ENCODE data around the gene HFE. TPM values are rescaled to one million over a fixed set of nuclear protein-coding genes. Genes with fewer than 3 reads are reported as not detected.
A peak's percentile ranks its signal among the peaks of the same experiment; 100 is the strongest.

Gene HFE
- total and polyA plus RNA-seq, 2 of the 13 experiments (the other 11 are each of a cell fraction or from before 2014, with no cell fraction given), result 3.7 to 6.3 TPM

DNA sequence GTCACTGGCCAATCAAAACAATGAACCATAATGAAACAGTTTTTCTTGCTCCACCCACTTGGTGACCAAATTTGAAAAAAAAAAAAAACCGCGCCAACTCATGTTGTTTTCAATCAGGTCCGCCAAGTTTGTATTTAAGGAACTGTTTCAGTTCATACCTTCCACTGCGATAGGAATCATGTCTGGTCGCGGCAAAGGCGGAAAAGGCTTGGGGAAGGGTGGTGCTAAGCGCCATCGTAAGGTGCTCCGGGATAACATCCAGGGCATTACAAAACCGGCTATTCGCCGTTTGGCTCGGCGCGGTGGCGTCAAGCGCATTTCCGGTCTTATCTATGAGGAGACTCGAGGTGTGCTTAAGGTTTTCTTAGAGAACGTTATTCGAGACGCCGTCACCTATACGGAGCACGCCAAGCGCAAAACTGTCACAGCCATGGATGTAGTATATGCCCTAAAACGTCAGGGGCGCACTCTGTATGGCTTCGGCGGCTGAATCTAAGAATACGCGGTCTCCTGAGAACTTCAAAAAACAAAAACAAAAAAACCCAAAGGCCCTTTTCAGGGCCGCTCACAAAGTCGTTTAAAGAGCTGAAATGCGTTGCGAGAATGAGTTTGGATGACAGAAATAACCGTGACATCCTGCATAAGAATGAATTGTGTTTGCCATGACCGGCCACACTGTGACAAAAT, 16.7 kb downstream of the HFE start (continued):
- TF ChIP-seq U2AF2 (IDR thresholded peaks at IDR 0.05; ENCODE audit: low read depth, low read length) (peak; percentile 87; the same call in 1 of the 2 replicates), SKI (IDR thresholded peaks at IDR 0.05; ENCODE audit: partially characterized antibody) (no peak), ZNF772 (CRISPR knock-in tag; IDR thresholded peaks at IDR 0.05) (peak; percentile 99), JUN (CRISPR knock-in tag; IDR thresholded peaks at IDR 0.05) (peak; percentile 82), ETV6 (CRISPR knock-in tag; conservative IDR thresholded peaks at IDR 0.05) (peak; percentile 91; the same call in 1 of the 2 replicates), ZNF484 (CRISPR knock-in tag; IDR thresholded peaks at IDR 0.05; ENCODE audit: borderline replicate concordance, low read depth) (0 out of 2 replicates have a peak, but pooled peaks have one; percentile 83), RFX5 (IDR thresholded peaks at IDR 0.05; ENCODE audit: low read depth, low read length) (0 out of 2 replicates have a peak, but pooled peaks have one; percentile 32), ZFYVE20 (CRISPR knock-in tag; IDR thresholded peaks at IDR 0.05; ENCODE audit: borderline replicate concordance, low read depth) (0 out of 2 replicates have a peak, but pooled peaks have one; percentile 61), ZFP1 (CRISPR knock-in tag; IDR thresholded peaks at IDR 0.05) (0 out of 2 replicates have a peak, but pooled peaks have one; percentile 43), ZNF891 (CRISPR knock-in tag; IDR thresholded peaks at IDR 0.05) (peak; percentile 97), TBP (CRISPR knock-in tag; IDR thresholded peaks at IDR 0.05) (peak; percentile 99), NFKB2 (CRISPR knock-in tag; IDR thresholded peaks at IDR 0.05; ENCODE audit: borderline replicate concordance) (peak; percentile 96; the same call in 1 of the 2 replicates), ZNF224 (CRISPR knock-in tag; IDR thresholded peaks at IDR 0.05) (0 out of 2 replicates have a peak, but pooled peaks have one; percentile 44)
- TF ChIP-seq, protein P1, sequence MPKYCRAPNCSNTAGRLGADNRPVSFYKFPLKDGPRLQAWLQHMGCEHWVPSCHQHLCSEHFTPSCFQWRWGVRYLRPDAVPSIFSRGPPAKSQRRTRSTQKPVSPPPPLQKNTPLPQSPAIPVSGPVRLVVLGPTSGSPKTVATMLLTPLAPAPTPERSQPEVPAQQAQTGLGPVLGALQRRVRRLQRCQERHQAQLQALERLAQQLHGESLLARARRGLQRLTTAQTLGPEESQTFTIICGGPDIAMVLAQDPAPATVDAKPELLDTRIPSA (CRISPR knock-in tag; IDR thresholded peaks at IDR 0.05; ENCODE audit: borderline replicate concordance), result no peak; the same call in 1 of the 2 replicates
- TF ChIP-seq, protein P2, sequence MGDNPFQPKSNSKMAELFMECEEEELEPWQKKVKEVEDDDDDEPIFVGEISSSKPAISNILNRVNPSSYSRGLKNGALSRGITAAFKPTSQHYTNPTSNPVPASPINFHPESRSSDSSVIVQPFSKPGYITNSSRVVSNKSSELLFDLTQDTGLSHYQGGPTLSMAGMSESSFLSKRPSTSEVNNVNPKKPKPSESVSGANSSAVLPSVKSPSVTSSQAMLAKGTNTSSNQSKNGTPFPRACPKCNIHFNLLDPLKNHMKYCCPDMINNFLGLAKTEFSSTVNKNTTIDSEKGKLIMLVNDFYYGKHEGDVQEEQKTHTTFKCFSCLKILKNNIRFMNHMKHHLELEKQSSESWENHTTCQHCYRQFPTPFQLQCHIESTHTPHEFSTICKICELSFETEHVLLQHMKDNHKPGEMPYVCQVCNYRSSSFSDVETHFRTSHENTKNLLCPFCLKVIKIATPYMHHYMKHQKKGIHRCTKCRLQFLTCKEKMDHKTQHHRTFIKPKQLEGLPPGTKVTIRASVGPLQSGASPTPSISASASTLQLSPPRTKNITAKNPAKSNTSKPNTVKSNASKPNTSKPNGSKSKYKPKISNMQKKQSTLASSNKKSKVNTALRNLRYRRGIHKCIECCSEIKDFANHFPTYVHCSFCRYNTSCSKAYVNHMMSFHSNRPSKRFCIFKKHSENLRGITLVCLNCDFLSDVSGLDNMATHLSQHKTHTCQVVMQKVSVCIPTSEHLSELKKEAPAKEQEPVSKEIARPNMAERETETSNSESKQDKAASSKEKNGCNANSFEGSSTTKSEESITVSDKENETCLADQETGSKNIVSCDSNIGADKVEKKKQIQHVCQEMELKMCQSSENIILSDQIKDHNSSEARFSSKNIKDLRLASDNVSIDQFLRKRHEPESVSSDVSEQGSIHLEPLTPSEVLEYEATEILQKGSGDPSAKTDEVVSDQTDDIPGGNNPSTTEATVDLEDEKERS (CRISPR knock-in tag; IDR thresholded peaks at IDR 0.05), result peak; percentile 72
- TF ChIP-seq, protein P3, sequence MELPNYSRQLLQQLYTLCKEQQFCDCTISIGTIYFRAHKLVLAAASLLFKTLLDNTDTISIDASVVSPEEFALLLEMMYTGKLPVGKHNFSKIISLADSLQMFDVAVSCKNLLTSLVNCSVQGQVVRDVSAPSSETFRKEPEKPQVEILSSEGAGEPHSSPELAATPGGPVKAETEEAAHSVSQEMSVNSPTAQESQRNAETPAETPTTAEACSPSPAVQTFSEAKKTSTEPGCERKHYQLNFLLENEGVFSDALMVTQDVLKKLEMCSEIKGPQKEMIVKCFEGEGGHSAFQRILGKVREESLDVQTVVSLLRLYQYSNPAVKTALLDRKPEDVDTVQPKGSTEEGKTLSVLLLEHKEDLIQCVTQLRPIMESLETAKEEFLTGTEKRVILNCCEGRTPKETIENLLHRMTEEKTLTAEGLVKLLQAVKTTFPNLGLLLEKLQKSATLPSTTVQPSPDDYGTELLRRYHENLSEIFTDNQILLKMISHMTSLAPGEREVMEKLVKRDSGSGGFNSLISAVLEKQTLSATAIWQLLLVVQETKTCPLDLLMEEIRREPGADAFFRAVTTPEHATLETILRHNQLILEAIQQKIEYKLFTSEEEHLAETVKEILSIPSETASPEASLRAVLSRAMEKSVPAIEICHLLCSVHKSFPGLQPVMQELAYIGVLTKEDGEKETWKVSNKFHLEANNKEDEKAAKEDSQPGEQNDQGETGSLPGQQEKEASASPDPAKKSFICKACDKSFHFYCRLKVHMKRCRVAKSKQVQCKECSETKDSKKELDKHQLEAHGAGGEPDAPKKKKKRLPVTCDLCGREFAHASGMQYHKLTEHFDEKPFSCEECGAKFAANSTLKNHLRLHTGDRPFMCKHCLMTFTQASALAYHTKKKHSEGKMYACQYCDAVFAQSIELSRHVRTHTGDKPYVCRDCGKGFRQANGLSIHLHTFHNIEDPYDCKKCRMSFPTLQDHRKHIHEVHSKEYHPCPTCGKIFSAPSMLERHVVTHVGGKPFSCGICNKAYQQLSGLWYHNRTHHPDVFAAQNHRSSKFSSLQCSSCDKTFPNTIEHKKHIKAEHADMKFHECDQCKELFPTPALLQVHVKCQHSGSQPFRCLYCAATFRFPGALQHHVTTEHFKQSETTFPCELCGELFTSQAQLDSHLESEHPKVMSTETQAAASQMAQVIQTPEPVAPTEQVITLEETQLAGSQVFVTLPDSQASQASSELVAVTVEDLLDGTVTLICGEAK (IDR thresholded peaks at IDR 0.05), result no peak
- TF ChIP-seq, protein P3 (CRISPR knock-in tag; IDR thresholded peaks at IDR 0.05), result peak; percentile 95
